Mononuclear cell (primary cell): ENCODE results near the gene HOXC4. TPM values are rescaled to one million over a fixed set of nuclear protein-coding genes. Genes with fewer than 3 reads are reported as not detected.

Experiments used
- H3K27me3 ChIP-seq: 2 replicates; pipeline ENCODE4 v1.6.0; 2011; ENCODE audit warnings: low read length, control low read depth; ENCODE audit not compliant: insufficient read depth
- H3K4me1 ChIP-seq: 2 replicates; pipeline ENCODE4 v1.5.1; 2011; ENCODE audit warnings: mild to moderate bottlenecking, low read length, control low read depth; ENCODE audit not compliant: insufficient read depth
- H3K4me3 ChIP-seq: 2 replicates; pipeline ENCODE4 v1.5.1; 2011; ENCODE audit warnings: mild to moderate bottlenecking, low read length, moderate library complexity
- H3K9me3 ChIP-seq: 2 replicates; pipeline ENCODE4 v1.5.1; 2011; ENCODE audit warnings: low read depth, mild to moderate bottlenecking, control low read depth, low read length
- total RNA-seq: library from RNA; depleted of rRNA; stranded (reverse); fragments of >200 nt; gene quantifications from one replicate; pipeline ENCODE4 v1.2.3, GENCODE V29; 2012

HOXC4 gene
- total RNA-seq, 1 donor = 0.42 TPM

- H3K9me3 ChIP-seq = no peaks in the 10 kb centered on the region
- no peak overlapping the region for H3K4me3 ChIP-seq
- peaks cover 95% of the 10 kb centered on the region for H3K27me3 ChIP-seq
- H3K4me1 ChIP-seq = peaks cover 12% of the 10 kb centered on the region
Observed at GRCh38 chr12:54030889-54031471, 22.7 kb upstream of the HOXC4 start.

GRCh38 chr12:54031480-54031879, 22.2 kb upstream of the HOXC4 start:
- Histone ChIP-seq H3K27me3 (peaks cover 95% of the 10 kb centered on the region), H3K4me1 (peaks cover 12% of the 10 kb centered on the region), H3K9me3 (no peaks in the 10 kb centered on the region), H3K4me3 (no peak overlapping the region)

- H3K9me3 ChIP-seq = no peaks in the 10 kb centered on the region
- H3K27me3 ChIP-seq = peaks cover 95% of the 10 kb centered on the region
- H3K4me3 ChIP-seq = no peak overlapping the region
- peaks cover 12% of the 10 kb centered on the region for H3K4me1 ChIP-seq
Observed at GRCh38 chr12:54032086-54032619, 21.5 kb upstream of the HOXC4 start.

GRCh38 chr12:54032627-54033100, 21.0 kb upstream of the HOXC4 start, which contains the start of gene HOXC5:
Gene HOXC5, plus strand, starts transcription at chr12:54033050. Its CDS starts 73 bp downstream, at chr12:54033123.
- Histone ChIP-seq H3K4me3 (no peak within 1 kb of the TSS), H3K4me1 (peaks cover 12% of the 10 kb centered on the region), H3K27me3 (peaks cover 95% of the 10 kb centered on the region), H3K9me3 (no peaks in the 10 kb centered on the region)

- H3K4me3 ChIP-seq = no peak overlapping the region
- H3K4me1 ChIP-seq = peaks cover 12% of the 10 kb centered on the region
- H3K27me3 ChIP-seq = peaks cover 95% of the 10 kb centered on the region
- no peaks in the 10 kb centered on the region for H3K9me3 ChIP-seq
Observed at GRCh38 chr12:54033106-54033979, 20.3 kb upstream of the HOXC4 start.

- Histone ChIP-seq H3K4me3 (no peak overlapping the region), H3K4me1 (peaks cover 12% of the 10 kb centered on the region), H3K9me3 (no peaks in the 10 kb centered on the region), H3K27me3 (peaks cover 96% of the 10 kb centered on the region)
Observed at GRCh38 chr12:54033980-54034784, 19.5 kb upstream of the HOXC4 start.

- H3K4me1 ChIP-seq = peaks cover 12% of the 10 kb centered on the region
- H3K9me3 ChIP-seq = no peaks in the 10 kb centered on the region
- H3K27me3 ChIP-seq = peaks cover 97% of the 10 kb centered on the region
- no peak overlapping the region for H3K4me3 ChIP-seq
Observed at GRCh38 chr12:54034785-54035310, 18.8 kb upstream of the HOXC4 start.

- Histone ChIP-seq H3K4me1 (peaks cover 12% of the 10 kb centered on the region), H3K27me3 (peaks cover 98% of the 10 kb centered on the region), H3K9me3 (no peaks in the 10 kb centered on the region), H3K4me3 (no peak overlapping the region)
Observed at GRCh38 chr12:54035568-54036264, 17.9 kb upstream of the HOXC4 start.

- Histone ChIP-seq H3K9me3 (no peaks in the 10 kb centered on the region), H3K4me3 (no peak overlapping the region), H3K4me1 (peaks cover 12% of the 10 kb centered on the region), H3K27me3 (peaks cover 97% of the 10 kb centered on the region)
Observed at GRCh38 chr12:54036620-54037359, 16.8 kb upstream of the HOXC4 start.

- Histone ChIP-seq H3K4me3 (no peak overlapping the region), H3K27me3 (peaks cover 96% of the 10 kb centered on the region), H3K9me3 (no peaks in the 10 kb centered on the region), H3K4me1 (peaks cover 12% of the 10 kb centered on the region)
Observed at GRCh38 chr12:54037360-54038283, 16.0 kb upstream of the HOXC4 start.

GRCh38 chr12:54038284-54038870, 15.3 kb upstream of the HOXC4 start:
- Histone ChIP-seq H3K27me3 (peaks cover 96% of the 10 kb centered on the region), H3K4me3 (no peak overlapping the region), H3K9me3 (no peaks in the 10 kb centered on the region), H3K4me1 (peaks cover 8% of the 10 kb centered on the region)

- H3K4me1 ChIP-seq = peaks cover 5% of the 10 kb centered on the region
- H3K9me3 ChIP-seq = no peaks in the 10 kb centered on the region
- H3K4me3 ChIP-seq = no peak overlapping the region
- peaks cover 98% of the 10 kb centered on the region for H3K27me3 ChIP-seq
Observed at GRCh38 chr12:54038871-54039414, 14.7 kb upstream of the HOXC4 start.
